Measurements from ENCODE around the gene ZYG11B. TPM values are rescaled to one million over a fixed set of nuclear protein-coding genes. Genes with fewer than 3 reads are reported as not detected.
"Not testable (repeated sequence)": the region's sequence is repeated elsewhere in the genome, so short reads cannot be mapped to it uniquely, and the experiment has no call there.

The ZYG11B gene
- total RNA-seq, 1 donor from 2014 or later, result 39.5 TPM

DNA sequence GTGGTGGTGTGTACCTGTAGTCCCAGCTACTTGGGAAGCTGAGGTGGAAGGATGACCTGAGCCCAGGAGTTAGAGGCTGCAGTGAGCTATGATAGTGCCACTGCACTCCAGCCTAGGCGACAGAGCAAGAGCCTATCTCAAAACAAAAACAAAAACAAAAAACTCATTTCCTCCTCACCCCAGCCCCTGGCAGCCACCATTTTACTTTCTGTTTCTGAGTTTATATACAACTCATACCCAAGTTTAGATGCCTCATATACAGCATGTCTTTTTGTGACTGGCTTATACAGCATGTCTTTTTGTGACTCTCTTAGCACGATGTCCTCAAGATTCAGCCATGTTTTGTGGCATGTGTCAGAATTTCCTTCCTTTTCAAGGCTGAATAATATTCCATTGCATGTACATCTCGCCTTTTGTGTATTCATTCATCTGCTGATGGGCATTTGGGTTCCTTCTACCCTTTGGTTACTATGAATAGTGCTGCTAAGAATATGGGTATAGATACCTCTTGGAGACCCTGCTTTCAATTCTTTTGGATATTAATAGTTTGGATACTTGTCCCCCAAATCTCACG lies 42.8 kb upstream of the ZYG11B start:
- H3K27me3 ChIP-seq, result no peaks in the 10 kb centered on the region
- H3K79me2 ChIP-seq (ENCODE audit: low read depth), result no peaks in the 10 kb centered on the region
- no peaks in the 10 kb centered on the region for H3K36me3 ChIP-seq
- Mint-ChIP-seq H3K4me1 (peaks cover 19% of the 10 kb centered on the region), H3K4me3 (no peak overlapping the region), H3K27ac (no peak overlapping the region), H3K27me3 (ENCODE audit: insufficient read depth, low read depth) (peaks cover 4% of the 10 kb centered on the region), H3K9me3 (no peaks in the 10 kb centered on the region), H3K36me3 (peaks cover 7% of the 10 kb centered on the region)
- H3K4me3 ChIP-seq, result no peak overlapping the region
- H3K4me2 ChIP-seq, result no peak overlapping the region
- peaks cover 38% of the 10 kb centered on the region for H3F3A ChIP-seq (ENCODE audit: low read depth)
- peaks cover 2% of the 10 kb centered on the region for H4K20me1 ChIP-seq (ENCODE audit: low read depth)
- H3K4me1 ChIP-seq, result peaks cover 13% of the 10 kb centered on the region
- H2AFZ ChIP-seq (replicated peaks), result no peak overlapping the region
- H3K27ac ChIP-seq, result no peak overlapping the region
- no peak overlapping the region for H3K9ac ChIP-seq
- TF ChIP-seq EZH2phosphoT487 (IDR thresholded peaks at IDR 0.05) (no peak), EZH2 (IDR thresholded peaks at IDR 0.05) (no peak)
- TF ChIP-seq, protein P1, sequence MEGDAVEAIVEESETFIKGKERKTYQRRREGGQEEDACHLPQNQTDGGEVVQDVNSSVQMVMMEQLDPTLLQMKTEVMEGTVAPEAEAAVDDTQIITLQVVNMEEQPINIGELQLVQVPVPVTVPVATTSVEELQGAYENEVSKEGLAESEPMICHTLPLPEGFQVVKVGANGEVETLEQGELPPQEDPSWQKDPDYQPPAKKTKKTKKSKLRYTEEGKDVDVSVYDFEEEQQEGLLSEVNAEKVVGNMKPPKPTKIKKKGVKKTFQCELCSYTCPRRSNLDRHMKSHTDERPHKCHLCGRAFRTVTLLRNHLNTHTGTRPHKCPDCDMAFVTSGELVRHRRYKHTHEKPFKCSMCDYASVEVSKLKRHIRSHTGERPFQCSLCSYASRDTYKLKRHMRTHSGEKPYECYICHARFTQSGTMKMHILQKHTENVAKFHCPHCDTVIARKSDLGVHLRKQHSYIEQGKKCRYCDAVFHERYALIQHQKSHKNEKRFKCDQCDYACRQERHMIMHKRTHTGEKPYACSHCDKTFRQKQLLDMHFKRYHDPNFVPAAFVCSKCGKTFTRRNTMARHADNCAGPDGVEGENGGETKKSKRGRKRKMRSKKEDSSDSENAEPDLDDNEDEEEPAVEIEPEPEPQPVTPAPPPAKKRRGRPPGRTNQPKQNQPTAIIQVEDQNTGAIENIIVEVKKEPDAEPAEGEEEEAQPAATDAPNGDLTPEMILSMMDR (IDR thresholded peaks at IDR 0.05), result no peak
- no peaks in the 10 kb centered on the region for H3K9me3 ChIP-seq (ENCODE audit: low read depth)
- DNase-seq (ENCODE audit: low spot score), result no peak

DNA sequence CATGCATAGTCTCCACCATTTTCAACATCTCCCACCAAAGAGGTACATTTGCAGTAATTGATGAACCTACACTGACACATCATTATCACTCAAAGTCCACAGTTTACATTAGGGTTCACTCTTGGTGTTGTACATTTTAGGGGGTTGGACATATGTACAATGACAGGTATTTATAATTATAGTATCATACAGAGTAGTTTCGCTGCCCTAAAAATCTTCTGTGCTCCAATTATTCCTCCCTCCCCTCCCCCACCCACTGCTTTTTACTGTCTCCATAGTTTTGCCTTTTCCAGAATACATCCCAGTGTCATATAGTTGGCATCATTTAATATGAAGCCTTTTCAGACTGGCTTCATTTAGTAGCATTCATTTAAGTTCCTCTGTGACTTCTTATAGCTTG lies 41.7 kb upstream of the ZYG11B start:
- Histone ChIP-seq H4K20me1 (ENCODE audit: low read depth) (peaks cover 5% of the 10 kb centered on the region), H3K9me3 (ENCODE audit: low read depth) (no peaks in the 10 kb centered on the region), H3K4me2 (no peak overlapping the region), H2AFZ (replicated peaks) (no peak overlapping the region), H3F3A (ENCODE audit: low read depth) (peaks cover 31% of the 10 kb centered on the region), H3K4me1 (peaks cover 2% of the 10 kb centered on the region), H3K27me3 (no peaks in the 10 kb centered on the region), H3K79me2 (ENCODE audit: low read depth) (no peaks in the 10 kb centered on the region), H3K4me3 (no peak overlapping the region), H3K9ac (no peak overlapping the region), H3K36me3 (no peaks in the 10 kb centered on the region), H3K27ac (no peak overlapping the region)
- H3K9me3 Mint-ChIP-seq, result no peaks in the 10 kb centered on the region
- H3K36me3 Mint-ChIP-seq, result peaks cover 10% of the 10 kb centered on the region
- TF ChIP-seq EZH2phosphoT487 (IDR thresholded peaks at IDR 0.05) (no peak), EZH2 (IDR thresholded peaks at IDR 0.05) (no peak)
- TF ChIP-seq, protein P1 (IDR thresholded peaks at IDR 0.05), result no peak
- peaks cover 9% of the 10 kb centered on the region for H3K4me1 Mint-ChIP-seq
- no peak for DNase-seq (ENCODE audit: low spot score)
- H3K27me3 Mint-ChIP-seq (ENCODE audit: insufficient read depth, low read depth), result peaks cover 4% of the 10 kb centered on the region
- H3K4me3 Mint-ChIP-seq, result no peak overlapping the region
- H3K27ac Mint-ChIP-seq, result no peak overlapping the region

DNA sequence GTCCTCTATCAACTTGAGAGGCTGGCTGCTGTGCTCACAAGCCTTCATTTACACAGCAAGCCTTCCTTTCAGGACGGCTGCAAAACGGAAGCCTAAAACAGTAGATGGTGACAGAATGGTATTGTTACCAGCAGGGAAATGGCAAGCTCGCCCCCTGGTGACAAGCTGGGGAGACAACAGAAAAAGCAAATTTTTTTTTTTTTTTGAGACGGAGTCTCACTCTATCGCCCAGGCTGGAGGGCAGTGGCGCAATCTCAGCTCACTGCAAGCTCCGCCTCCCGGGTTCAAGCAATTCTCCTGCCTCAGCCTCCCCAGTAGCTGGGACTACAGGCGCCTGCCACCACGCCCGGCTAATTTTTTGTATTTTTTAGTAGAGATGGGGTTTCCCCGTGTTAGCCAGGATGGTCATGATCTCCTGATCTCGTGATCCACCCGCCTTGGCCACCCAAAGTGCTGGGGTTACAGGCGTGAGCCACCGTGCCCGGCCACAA lies 39.9 kb upstream of the ZYG11B start:
- peak overlapping the region; percentile 22 for H3K27ac Mint-ChIP-seq

More for the DNA sequence above, 39.9 kb upstream of the ZYG11B start:
- H3K4me1 Mint-ChIP-seq; H3K27me3 Mint-ChIP-seq (ENCODE audit: insufficient read depth, low read depth); H4K20me1 ChIP-seq (ENCODE audit: low read depth); H3K4me3 Mint-ChIP-seq; H3K4me3 ChIP-seq; H3K79me2 ChIP-seq (ENCODE audit: low read depth); H3K27ac ChIP-seq; H3K9me3 Mint-ChIP-seq; H3K36me3 ChIP-seq; H3K9me3 ChIP-seq (ENCODE audit: low read depth); H3K4me1 ChIP-seq; H3K4me2 ChIP-seq; H3K9ac ChIP-seq; H3K27me3 ChIP-seq: not testable (repeated sequence)
- H3F3A ChIP-seq (ENCODE audit: low read depth), result peaks cover 21% of the 10 kb centered on the region
- peak; percentile 87 for DNase-seq (ENCODE audit: low spot score)
- peak overlapping the region; percentile 45 for H2AFZ ChIP-seq (replicated peaks)
- TF ChIP-seq, protein P1 (IDR thresholded peaks at IDR 0.05), result peak; percentile 93
- H3K36me3 Mint-ChIP-seq, result peaks cover 10% of the 10 kb centered on the region
